CD4-positive, alpha-beta T cell treated with Interleukin-17A for 1 hour (primary cell): ENCODE measurements around the gene SNRPA.
"Not testable (repeated sequence)": the region's sequence is repeated elsewhere in the genome, so short reads cannot be mapped to it uniquely, and the experiment has no call there.

Source experiments
- DNase-seq: peaks from one replicate; pipeline ENCODE4 v3.0.0-alpha.2; 2020

Gene SNRPA

DNA sequence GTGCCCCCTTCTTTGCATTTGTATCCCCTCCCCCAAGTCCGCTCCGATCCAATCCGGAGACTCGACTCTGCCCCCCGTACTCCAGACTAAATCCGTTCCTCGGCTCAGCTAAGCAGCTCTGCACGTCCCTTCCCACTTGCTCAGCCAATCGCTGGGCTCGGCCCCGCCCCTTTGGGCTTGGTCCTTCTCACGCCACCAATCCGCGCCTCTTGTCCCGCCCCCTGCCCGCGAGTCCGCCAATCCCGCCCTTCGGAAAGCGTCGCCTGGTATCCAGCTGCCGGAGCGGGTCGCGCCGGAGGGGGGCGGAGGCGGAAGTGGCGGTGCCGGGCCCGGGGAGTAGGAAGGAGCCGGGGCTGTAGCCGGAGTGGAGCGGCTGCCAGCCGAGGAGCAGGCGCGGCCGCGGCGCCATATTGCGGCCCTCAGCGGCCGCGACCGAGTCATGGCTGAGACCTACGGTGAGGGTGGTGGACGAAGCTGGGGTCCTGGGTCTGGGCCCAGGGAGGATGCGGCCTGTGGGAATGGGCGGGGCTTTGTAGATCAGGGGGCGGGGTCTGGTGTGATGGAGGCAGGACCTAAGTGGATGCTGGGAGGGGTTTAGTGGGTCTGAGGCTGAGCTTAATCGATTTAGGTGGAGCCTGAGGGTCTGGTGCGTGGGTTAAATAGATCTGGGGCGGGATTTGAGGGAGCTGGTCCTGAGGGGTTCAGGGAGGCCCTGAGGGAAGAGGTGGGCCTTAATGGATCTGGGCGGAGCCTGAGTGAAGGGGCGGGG lies 27.1 kb downstream of the SNRPA start, which contains the start of gene RAB4B:
TSS of gene RAB4B (plus strand) at position 311 of the 769 bp plus-strand sequence. CDS start at position 440, 129 bp downstream.
- peak; percentile 100 for DNase-seq

DNA sequence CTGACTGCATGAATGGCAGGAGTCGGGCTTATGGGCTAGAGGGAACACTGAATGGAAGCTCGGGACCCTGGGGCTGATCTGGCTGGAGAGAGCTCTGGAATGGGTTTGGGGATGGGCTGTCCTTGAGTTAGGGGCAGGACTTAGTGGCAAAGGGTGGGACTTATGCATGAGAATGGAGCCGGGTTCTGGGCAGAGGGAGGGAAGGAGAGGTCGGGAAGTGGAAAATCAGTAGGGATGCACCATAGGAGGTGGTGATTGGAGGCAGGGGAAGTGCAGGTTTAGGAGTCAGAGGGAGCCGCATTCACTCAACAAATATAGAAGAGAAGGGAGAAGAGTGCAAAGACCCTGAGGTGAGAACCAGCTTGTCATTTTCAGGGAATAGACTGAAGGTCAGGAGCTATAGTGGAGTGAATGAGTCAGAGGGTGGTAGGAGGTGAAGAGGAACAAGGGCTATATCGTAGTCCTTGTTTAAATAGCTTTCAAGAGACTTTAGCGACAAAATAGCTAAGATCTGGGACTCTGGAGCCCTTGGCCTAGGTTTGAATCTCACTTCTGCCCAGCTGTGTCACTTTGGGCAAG lies 27.8 kb downstream of the SNRPA start:
- no peak for DNase-seq

DNA sequence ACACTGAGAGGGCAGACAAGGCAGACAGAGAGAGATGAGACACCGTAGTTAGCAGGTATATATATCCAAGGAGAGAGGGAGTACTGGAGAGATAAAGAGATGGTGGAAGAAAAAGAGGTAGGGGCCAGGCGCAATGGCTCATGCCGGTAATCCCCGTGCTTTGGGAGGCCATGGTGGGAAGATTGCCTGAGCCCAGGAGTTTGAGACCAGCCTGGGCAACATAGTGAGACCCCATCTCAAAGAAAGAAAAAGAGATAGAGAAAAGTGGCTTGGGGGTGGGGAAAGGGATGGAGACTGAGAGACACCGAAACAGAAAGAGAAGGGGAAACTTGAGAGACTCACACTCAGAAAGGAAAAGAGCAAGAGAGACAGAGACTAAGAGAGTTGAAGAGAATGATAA lies 29.6 kb downstream of the SNRPA start:
- no peak for DNase-seq

DNA sequence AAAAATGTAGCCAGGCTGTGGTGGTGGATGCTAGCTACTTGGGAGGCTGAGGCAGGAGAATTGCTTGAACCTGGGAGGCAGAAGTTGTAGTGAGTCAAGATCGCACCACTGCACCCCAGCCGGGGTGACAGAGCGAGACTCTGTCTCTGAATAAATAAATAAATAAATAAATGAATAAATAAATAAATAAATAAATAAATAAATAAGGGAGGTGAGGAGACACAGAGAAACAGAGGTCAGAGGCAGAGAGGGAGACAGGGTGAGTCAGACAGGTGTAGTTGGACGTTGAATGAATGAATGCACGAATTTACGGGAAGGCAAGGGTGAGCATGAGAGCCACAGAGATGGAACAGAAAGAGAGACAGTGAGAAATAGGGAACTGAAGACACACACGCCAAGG lies 30.1 kb downstream of the SNRPA start:
- DNase-seq = no peak

DNA sequence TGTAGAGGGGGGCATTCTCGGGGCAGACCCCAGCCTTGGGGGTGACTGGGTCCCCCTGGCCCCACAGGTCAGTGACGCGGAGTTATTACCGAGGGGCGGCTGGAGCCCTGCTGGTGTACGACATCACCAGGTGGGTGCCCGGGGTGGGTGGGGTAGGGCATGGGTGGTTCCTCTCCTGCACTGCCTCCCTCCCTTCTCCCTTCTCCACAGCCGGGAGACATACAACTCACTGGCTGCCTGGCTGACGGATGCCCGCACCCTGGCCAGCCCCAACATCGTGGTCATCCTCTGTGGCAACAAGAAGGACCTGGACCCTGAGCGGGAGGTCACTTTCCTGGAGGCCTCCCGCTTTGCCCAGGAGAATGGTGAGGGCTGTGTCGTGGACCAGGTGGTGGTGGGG lies 32.7 kb downstream of the SNRPA start:
- DNase-seq = no peak

DNA sequence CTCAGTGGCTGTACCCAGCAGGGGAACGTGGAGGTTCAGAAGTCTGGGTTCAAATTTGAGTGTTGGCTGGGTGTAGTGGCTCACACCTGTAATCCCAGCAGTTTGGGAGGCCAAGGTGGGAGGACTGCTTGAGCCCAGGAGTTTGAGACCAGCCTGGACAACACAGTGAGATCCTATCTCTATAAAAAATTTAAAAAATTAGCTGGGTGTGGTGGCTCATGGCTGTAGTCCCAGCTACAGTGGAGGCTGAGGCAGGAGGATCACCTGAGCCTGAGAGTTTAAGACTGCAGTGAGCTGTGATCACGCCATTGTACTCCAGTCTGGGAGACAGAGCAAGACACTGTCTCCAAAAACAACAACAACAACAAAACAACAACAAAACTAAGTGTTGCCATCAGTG lies 33.1 kb downstream of the SNRPA start:
- DNase-seq = not testable (repeated sequence)

DNA sequence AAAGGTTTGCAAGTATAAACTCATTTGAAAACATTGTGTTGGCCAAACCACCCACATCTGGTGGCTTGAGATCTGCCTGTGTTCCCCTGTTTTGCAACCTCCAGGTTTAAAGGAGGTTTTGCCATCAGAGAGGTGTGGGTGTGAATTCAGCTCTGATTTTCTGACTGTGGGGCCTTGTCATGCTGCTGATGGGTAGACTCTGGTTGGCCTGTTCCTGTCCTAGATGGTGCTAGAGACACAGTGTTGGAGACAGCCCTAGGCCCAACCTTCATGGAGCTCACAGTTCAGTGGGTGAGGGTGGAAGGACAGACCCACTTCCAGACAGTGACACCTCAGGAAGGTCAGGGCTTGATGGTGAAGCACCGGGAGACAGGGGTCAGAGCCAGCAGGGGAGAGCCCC lies 34.5 kb downstream of the SNRPA start:
- no peak for DNase-seq

DNA sequence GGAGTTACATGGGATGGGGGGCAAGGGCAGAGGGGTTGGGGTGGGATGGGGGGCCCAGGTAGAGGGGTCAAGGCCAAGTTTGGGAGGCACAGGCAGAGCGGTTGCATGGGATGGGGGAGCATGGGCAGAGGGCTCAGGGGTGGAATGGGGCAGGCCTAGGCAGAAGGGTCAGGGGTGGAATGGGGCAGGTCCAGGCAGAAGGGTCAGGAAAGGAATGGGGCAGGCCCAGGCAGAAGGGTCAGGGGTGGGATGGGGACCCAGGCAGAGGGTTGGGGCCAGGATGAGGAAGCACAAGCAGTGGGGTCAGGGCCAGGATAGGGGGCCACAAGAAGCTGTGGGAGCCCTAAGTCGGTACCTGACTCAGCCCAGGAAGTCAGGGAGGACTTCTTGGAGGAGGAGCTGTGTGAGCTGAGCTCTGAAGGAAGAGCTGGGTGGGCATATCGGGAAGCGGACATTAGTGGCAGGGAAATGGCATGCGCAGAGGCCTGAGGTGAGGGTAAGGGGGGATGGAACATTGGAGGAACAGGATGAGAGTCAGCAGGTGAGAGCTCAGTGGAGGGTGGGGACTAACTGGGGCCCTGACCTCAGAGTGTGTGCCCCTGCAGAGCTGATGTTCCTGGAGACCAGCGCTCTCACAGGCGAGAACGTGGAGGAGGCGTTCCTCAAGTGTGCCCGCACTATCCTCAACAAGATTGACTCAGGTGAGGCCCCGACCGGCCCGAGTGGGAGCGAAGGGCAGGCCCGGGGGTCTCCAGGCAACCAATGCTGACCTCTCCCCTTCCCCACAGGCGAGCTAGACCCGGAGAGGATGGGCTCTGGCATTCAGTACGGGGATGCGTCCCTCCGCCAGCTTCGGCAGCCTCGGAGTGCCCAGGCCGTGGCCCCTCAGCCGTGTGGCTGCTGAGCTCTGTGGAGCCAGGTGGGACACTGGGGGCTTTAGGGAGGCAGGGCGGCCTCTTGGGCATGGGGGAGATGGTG lies 35.3 kb downstream of the SNRPA start:
- DNase-seq = no peak

DNA sequence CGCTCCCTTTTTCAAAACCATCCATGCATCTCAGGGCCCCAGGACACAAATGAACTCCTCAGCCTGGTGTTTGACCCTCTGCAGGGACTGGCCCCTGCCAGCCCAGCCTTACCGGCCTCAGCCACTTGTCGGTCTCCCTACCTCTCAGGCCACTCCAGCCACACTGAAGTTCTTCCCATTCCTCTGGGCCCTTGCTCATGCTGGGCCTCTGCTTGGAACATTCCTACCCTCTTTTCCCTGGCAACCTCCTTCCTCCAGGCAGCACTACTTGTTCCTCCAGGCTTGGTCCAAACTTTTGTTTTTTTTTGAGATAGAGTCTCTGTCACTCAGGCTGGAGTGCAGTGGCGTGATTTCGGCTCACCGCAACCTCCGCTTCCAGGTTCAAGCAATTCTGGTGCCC lies 40.3 kb downstream of the SNRPA start:
- no peak for DNase-seq

DNA sequence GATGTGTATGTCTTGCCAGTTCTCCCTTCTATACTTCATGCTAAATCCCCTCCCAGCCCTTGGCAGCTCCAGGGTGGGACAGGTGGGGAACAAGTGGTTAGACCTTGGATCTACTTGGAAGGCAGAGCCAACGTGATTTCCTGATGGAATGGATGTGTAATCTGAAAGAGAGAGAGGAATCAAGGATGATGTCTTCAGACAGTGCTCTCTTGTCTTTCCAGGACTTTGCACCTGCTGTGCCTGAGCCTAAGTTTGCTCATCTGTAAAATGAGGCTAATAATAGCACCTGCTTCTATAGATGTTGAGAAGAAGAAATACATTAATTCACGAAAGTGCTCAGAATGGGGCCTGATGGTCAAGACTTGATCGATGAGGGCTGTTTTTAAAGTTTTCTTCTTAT lies 41.0 kb downstream of the SNRPA start:
- DNase-seq = no peak

DNA sequence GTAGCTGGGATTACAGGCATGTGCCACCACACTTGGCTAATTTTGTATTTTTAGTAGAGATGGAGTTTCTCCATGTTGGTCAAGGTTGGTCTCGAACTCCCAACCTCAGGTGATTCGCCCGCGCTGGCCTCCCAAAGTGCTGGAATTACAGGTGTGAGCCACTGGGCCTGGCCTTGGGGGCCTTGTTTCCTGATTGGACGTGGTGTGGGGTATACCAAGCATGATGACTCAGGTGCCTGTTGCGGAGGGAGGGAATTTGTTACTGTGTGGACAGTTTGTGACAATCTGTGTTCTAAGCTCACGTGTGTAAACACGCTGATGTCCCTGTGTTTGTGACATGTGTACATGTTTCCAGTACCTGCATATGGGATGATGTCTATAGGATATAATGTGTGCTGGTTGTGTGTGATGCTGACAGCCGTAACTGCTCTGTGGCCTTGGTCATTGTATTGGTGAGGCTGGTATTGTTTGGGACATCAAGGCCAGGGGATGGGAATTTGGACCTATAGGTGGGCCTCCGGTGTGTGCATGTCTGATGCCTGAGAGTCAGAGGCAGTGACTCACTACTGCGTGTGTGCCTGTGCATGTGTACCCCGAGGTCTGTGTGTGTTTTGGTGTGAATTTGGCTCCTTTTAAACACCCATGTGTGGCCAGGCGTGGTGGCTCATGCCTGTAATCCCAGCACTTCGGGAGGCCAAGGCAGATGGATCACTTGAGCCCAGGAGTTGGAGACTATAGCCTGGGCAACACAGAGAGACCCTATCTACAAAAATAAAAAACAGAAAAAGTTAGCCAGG lies 46.4 kb downstream of the SNRPA start:
- no peak for DNase-seq

DNA sequence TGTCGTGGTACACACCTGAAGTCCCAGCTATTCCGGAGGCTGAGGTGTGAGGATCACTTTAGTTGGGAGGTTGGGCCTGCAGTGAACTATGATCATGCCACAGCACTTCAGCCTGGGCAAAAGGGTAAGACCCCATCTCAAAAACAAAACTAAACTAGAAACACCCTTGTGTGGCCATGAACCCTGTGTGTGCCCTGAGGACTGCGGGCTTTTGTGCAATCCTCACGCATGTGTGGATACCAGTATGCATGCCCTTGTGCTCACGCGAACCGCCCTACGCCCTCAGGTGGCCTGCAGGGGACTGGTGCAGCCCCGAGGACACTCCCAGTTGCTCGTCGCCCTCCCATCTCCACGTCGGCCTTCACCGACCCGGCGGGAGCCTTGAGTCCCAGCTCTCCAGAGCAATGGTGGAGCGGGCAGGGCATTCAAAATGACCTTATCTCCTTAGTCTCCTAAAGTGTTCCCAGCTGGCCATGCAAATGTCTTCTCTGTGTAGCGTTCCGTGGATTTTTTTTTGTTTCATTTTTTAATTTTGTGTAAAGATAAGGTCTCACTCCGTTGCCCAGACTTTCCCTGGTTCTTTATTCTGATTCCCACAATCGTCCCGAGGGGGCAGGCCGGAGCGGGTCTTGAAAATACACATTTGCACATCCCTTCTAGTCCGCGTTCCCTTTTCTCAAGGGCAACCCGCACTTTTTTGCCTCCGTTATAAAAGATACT lies 47.1 kb downstream of the SNRPA start:
- peak; percentile 79 for DNase-seq

DNA sequence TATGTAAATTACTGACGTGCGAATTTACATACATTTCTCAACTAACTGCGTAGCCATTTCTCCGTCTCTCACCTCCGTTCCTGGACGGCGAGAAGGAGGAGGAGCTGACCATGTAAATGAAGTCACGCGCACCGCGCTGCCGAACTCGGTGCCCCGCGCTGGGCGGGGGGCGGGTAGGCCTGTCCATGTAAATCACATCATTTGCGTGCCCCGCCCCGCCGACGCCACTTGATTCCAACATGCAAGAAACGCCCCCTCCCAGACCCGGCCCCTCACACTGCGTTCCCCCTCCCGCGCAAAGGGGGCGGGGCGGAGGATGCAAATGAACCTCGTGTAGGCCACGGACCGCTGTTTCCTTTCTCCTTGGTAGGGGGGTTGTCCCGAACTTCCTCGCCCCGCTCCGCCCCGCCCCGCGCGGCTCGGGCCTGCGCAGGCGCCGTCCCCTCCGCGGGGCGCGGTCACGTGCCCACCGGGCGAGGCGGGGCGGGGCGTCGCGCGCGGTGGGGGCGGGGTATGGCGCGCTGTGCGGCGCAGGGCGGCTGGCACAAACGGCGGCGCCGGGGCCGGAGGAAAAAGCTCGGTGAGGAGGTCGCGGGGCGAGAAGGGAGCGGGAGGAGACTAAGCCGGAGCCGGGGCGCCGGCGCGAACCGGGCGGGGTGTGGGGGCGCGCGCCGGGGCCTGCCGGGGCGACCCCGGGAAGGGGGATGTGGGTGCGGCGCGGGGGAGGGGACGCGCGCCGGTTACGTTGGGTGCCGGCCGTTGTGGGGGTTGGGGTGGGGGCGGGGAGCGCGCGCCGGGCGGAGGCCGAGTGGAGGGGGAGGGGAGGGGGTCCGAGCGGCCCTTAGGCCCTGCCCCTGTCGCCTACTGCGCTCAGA lies 47.9 kb downstream of the SNRPA start, which contains the start of gene EGLN2:
TSS of gene EGLN2 (plus strand) at position 509 of the 875 bp plus-strand sequence. CDS start 1,382 bp downstream, outside the sequence.
- peak; percentile 100 for DNase-seq

DNA sequence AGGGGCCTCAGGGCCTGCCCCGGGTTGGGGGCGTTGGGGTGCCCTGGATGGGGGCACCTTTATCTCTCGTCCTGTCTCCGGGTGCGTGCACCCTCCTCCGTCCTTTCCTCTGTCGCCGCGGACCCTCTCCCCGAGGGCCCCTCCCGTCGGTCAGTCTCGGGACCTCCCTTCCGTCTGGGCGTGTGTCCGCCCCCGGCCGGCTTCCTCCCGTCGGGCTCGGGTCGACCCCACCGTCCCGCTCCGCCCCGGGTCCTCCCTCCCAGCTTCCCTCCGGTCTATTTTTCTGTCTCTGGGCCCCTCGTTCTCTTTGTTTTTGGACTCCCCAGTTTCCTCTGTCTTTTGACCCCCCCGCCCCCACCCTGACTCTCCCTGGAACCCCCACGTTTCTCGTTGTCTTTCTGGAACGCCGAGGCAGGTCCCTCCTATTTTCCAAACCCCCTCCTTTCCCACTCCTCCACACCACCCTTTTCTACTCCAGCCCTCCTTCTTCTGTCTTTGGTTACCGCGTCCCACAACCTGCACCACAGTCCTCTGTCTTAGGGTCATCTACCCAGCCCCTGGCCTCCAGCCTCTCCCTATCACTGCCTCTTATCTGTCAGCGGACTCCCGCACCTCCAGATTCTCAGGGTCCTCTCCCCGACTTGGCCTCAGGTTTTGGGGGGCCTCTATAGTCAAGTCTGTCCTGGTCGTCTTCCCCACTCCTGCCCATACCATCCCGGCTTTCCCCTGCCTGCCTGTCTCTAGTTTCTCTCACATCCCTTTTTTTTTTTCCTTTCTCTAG lies 48.7 kb downstream of the SNRPA start:
- DNase-seq = no peak

DNA sequence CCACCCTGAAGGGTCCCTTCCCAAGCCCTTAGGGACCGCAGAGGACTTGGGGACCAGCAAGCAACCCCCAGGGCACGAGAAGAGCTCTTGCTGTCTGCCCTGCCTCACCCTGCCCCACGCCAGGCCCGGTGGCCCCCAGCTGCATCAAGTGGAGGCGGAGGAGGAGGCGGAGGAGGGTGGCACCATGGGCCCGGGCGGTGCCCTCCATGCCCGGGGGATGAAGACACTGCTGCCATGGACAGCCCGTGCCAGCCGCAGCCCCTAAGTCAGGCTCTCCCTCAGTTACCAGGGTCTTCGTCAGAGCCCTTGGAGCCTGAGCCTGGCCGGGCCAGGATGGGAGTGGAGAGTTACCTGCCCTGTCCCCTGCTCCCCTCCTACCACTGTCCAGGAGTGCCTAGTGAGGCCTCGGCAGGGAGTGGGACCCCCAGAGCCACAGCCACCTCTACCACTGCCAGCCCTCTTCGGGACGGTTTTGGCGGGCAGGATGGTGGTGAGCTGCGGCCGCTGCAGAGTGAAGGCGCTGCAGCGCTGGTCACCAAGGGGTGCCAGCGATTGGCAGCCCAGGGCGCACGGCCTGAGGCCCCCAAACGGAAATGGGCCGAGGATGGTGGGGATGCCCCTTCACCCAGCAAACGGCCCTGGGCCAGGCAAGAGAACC lies 49.5 kb downstream of the SNRPA start:
- no peak for DNase-seq

DNA sequence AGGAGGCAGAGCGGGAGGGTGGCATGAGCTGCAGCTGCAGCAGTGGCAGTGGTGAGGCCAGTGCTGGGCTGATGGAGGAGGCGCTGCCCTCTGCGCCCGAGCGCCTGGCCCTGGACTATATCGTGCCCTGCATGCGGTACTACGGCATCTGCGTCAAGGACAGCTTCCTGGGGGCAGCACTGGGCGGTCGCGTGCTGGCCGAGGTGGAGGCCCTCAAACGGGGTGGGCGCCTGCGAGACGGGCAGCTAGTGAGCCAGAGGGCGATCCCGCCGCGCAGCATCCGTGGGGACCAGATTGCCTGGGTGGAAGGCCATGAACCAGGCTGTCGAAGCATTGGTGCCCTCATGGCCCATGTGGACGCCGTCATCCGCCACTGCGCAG lies 50.0 kb downstream of the SNRPA start:
- DNase-seq = no peak

DNA sequence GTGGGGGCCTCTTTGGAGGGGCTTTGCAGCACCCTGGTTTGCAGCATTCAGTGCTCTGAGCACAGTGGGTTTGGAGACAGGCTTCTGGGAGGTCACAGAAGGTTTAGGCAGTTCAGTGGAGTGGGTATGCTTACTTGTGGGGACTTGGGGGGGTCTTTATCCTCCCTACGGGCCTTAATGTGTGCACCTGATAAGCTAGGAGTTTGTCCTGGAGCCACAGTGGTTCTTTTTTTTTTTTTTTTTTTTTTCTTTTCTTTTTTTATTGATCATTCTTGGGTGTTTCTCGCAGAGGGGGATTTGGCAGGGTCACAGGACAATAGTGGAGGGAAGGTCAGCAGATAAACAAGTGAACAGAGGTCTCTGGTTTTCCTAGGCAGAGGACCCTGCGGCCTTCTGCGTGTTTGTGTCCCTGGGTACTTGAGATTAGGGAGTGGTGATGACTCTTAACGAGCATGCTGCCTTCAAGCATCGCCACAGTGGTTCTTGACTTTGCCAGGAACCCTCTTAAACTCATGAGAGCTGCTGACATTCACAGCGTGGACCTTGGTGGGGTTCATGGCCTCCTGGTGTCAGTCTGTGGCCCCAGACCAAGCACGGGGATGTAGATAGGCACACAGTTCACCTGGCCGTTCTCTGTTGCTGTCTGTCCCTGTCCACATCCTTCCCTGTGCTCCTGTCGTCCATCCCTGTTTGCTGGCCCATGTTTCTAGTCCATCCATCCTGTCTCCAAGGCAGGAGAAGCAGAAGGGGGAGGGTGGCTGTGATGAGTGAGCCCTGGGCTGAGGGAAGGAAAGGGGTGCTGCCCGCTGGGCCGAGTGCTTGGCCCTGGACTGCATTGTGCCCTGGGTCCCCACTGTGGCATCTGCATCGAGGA lies 50.7 kb downstream of the SNRPA start:
- no peak for DNase-seq
